ENCODE data around the gene TRIM69. TPM values are rescaled to one million over a fixed set of nuclear protein-coding genes. Genes with fewer than 3 reads are reported as not detected.

Gene TRIM69
- total RNA-seq, 1 donor from 2014 or later: 53.9 TPM

GRCh38 chr15:44788748-44789147, 52.4 kb downstream of the TRIM69 start:
- DNase-seq: no peak
- intact Hi-C loops (cut with DNase I): no loop called here
- ATAC-seq (ENCODE audit: poor library complexity): no peak

DNA sequence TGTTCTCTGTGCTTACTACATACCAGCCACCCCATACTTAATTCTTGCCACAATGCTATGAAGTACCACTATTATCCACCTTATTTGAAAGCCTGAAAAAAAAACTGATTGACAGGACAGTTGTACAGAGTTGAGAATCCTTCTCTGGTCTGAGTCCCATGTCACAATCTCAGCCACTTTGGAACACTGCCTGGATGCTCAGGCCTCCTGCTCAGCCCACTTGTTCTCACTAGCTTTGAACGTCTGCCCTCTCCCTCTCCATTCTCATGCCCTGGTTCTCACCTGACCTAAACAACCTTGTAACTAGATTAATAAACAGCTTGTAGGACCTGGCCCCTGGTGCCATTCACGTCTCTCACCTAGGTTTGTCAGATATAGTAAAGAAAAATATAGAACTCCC, 53.9 kb downstream of the TRIM69 start:
- ATAC-seq (ENCODE audit: poor library complexity) (peak; percentile 84), DNase-seq (no peak)
- intact Hi-C loops (cut with DNase I): no loop called here

DNA sequence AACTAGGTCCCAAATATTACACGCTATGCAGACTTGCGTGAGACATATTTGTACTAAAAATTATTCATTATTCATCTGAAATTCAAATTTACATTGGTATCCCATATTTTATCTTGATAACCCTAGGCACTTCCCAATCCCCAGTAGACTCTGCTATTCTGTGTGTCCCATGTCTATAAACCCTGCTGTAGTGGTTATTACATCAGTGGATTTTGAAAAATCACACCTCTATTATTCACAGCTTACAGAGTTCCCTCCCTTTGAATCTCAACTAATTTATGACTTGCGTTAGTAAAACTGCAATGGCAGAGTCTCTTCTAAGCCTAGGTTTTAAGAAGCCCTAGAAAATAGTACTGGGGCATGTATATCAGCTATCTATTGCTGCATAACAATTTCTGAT, 54.3 kb downstream of the TRIM69 start:
- no peak for ATAC-seq (ENCODE audit: poor library complexity)

GRCh38 chr15:44792715-44793114, 56.4 kb downstream of the TRIM69 start:
- ATAC-seq (ENCODE audit: poor library complexity) (no peak), DNase-seq (no peak)
- intact Hi-C loops (cut with DNase I): no loop called here

More for the DNA sequence above, 54.3 kb downstream of the TRIM69 start:
- intact Hi-C loops (cut with DNase I): no loop called here
- no peak for DNase-seq

DNA sequence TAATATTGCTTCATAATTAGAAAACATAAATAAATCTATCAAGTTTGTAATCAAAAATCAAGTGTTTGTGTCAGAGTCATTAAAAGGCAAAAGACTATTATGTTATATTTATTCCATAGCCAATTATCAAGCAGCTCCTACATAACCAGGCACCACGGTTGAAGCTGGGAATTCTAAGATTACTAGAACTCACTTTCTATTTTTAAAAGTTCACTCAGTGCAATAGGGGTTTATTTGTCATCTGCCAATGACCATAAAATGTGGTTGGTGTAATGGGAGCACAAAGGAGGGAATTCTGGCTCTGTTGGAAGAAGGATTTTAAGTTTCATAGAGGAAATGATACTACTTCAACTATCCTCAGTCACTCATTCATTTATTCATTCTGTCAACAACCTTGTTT, 57.7 kb downstream of the TRIM69 start:
- no peak for ATAC-seq (ENCODE audit: poor library complexity)
- intact Hi-C loops (cut with DNase I): no loop called here
- DNase-seq: no peak

DNA sequence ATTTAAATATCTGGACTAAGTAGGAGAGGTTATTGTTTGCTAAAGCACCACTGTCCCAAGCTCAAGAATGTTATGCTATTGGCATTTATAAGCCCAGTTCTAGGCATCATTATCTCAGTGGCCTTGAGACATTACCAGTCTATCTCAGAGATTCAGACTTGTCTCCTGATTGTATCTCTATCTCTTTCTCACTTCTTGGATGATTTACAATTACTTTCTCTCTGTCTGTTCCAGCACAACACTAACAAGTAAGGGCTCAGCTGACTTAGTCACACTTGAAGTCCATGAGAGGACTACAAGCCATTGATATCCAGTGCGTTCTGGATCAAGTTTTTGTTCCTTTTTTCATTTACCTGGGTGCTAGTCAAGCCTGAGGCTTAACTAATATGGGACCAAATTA, 60.2 kb downstream of the TRIM69 start:
- ATAC-seq (ENCODE audit: poor library complexity) (no peak), DNase-seq (no peak)
- intact Hi-C loops (cut with DNase I): no loop called here

DNA sequence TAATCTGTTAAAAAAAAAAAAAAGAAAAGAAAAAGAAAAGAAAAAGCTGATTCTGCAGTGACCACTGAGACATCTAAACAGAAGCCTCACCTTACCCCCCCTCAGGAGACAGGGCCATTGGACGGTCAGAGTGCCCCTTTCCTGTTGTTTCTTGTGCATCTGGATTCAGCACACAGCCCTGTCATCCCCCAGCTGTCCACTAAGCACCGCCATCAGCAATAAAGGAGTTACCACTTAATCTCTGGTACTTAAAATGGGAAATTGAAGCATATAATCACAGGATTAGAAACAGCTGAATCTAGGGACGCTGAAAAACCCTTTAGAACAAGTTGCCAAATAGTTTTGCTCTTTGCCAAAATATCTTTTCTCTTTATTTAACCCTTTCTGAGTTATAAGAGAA, 62.5 kb downstream of the TRIM69 start:
- ATAC-seq (ENCODE audit: poor library complexity) (no peak), DNase-seq (no peak)
- intact Hi-C loops (cut with DNase I): no loop called here

- no peak for ATAC-seq (ENCODE audit: poor library complexity)
- intact Hi-C loops (cut with DNase I): no loop called here
- DNase-seq: no peak
Measured at GRCh38 chr15:44801364-44801763, 65.0 kb downstream of the TRIM69 start.

- DNase-seq (no peak), ATAC-seq (ENCODE audit: poor library complexity) (peak; percentile 63)
- intact Hi-C loops (cut with DNase I): no loop called here
Measured at GRCh38 chr15:44801797-44802196, 65.5 kb downstream of the TRIM69 start.

GRCh38 chr15:44802336-44802735, 66.0 kb downstream of the TRIM69 start:
- DNase-seq (no peak), ATAC-seq (ENCODE audit: poor library complexity) (no peak)

GRCh38 chr15:44804298-44805046, 68.1 kb downstream of the TRIM69 start:
- ATAC-seq (ENCODE audit: poor library complexity): no peak

More at GRCh38 chr15:44802336-44802735, 66.0 kb downstream of the TRIM69 start:
- intact Hi-C loops (cut with DNase I): no loop called here

GRCh38 chr15:44808557-44808956, 72.2 kb downstream of the TRIM69 start:
- DNase-seq: no peak
- ATAC-seq (ENCODE audit: poor library complexity): no peak
- intact Hi-C loops (cut with DNase I): no loop called here

More at GRCh38 chr15:44804298-44805046, 68.1 kb downstream of the TRIM69 start:
- no peak for DNase-seq
- intact Hi-C loops (cut with DNase I): no loop called here

DNA sequence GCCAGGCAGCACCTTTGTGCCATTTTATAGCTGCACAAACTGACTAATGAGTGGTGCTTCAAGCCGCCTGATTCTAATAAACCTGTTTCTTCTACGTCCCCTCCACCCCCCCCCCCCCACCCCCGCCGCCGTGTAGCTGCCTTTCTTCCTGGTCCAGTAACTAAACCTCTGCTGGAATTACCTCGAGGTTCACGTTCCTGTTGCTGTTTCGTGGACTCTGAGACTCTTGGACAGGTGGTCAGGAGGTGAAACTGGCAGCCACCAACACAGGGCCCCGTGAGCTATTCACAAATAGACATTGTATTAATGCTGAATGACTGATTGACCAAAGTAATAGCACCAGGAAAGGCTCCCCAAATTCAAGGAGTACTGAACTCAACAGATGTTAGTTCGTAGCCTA, 73.9 kb downstream of the TRIM69 start:
- DNase-seq (no peak), ATAC-seq (ENCODE audit: poor library complexity) (no peak)
- intact Hi-C loops (cut with DNase I): no loop called here

GRCh38 chr15:44811337-44811736, 75.0 kb downstream of the TRIM69 start:
- DNase-seq (no peak), ATAC-seq (ENCODE audit: poor library complexity) (no peak)
- intact Hi-C loops (cut with DNase I): no loop called here

DNA sequence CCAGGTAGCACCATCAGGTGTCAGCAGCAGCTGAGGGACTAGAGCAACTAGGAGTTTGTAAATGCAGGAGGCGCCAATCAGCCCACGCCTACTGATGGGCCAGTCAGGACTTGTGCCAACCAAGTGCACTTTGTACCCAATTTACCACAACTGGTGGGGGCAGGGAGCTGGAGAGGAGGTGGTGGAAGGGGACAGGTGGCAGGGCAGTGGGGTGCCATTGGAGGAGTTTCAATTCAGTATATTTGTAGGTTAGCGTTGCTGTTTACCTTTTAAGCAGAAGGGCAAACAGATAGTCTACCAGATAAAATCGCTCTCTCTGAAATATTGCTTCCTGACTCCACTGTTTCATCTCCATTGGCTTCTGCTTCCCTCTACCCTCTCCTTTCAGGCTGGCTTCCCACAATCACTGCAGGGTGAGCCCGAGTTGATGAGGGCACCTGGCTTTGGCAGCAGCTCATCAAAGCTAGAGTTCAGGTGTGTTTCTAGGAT, 75.7 kb downstream of the TRIM69 start:
- peak; percentile 76 for ATAC-seq (ENCODE audit: poor library complexity)
- intact Hi-C loops (cut with DNase I): no loop called here

GRCh38 chr15:44813231-44813630, 76.9 kb downstream of the TRIM69 start:
- ATAC-seq (ENCODE audit: poor library complexity): peak; percentile 77
- intact Hi-C loops (cut with DNase I): no loop called here
- no peak for DNase-seq

More for the DNA sequence above, 75.7 kb downstream of the TRIM69 start:
- no peak for DNase-seq

Other genes starting within 250 kb of the TRIM69 start
- 92.7 TPM for gene EIF3J, start 199.4 kb upstream of the TRIM69 start, total RNA-seq
- 43.8 TPM for gene SPG11, start 72.9 kb upstream of the TRIM69 start, total RNA-seq
- gene PATL2, start 25.2 kb upstream of the TRIM69 start, total RNA-seq: 3.2 TPM
- gene B2M, start 25.0 kb upstream of the TRIM69 start, total RNA-seq: 1,025 TPM
- not detected for gene TERB2, start 220.2 kb downstream of the TRIM69 start, total RNA-seq

All from Right ventricle myocardium superior (tissue), 1 donor.